ENCODE results near the gene THSD4. TPM values are rescaled to one million over a fixed set of nuclear protein-coding genes. Genes with fewer than 3 reads are reported as not detected.

Gene THSD4
- total and polyA plus RNA-seq, 2 of the 8 experiments (the other 6 are each of a cell fraction or from before 2014, with no cell fraction given), result 2.5 to 6.2 TPM

- Histone ChIP-seq H3K27me3 (replicated peaks in 1 of 4; ENCODE audit: control insufficient read depth in 3 of 4, extremely low read depth in 1 of 4, insufficient read depth in 3 of 4, low read length in 3 of 4) (no peaks in the 10 kb centered on the region), H3K4me3 (ENCODE audit: extremely low read depth in 1 of 4, insufficient read depth in 2 of 4, low read depth in 3 of 4, low read length in 4 of 4) (no peak overlapping the region), H2BK20ac (ENCODE audit: low read length) (no peak overlapping the region), H2AFZ (ENCODE audit: low read length) (no peak overlapping the region), H3K14ac (ENCODE audit: insufficient read length) (no peak overlapping the region), H3K36me3 (ENCODE audit: control insufficient read depth in 2 of 4, insufficient read depth in 4 of 4, low read length in 3 of 4) (no peaks in the 10 kb centered on the region), H3K18ac (ENCODE audit: extremely low read depth, low read length) (no peak overlapping the region), H3K27ac (ENCODE audit: low read depth, low read length) (no peak overlapping the region), H4K20me1 (replicated peaks in 1 of 2; ENCODE audit: control insufficient read depth in 1 of 2, insufficient read depth in 2 of 2, low read length in 2 of 2) (no peaks in the 10 kb centered on the region), H3K9me3 (ENCODE audit: insufficient read depth in 2 of 2, low read depth in 1 of 2, low read length in 1 of 2) (no peaks in the 10 kb centered on the region), H2AK5ac (ENCODE audit: low read depth, low read length) (no peak overlapping the region), H3K4me2 (ENCODE audit: insufficient read depth in 1 of 2, low read depth in 2 of 2, low read length in 2 of 2) (no peak overlapping the region), H3K4me1 (replicated peaks in 1 of 4; ENCODE audit: control insufficient read depth in 3 of 4, insufficient read depth in 4 of 4, low read length in 3 of 4) (no peaks in the 10 kb centered on the region; a peak in 1 of 7 replicates), H4K8ac (ENCODE audit: extremely low read depth, insufficient read depth, low read length) (no peak overlapping the region), H2BK15ac (ENCODE audit: low read length) (no peak overlapping the region), H3K23me2 (ENCODE audit: low read depth, low read length) (no peaks in the 10 kb centered on the region), H4K91ac (replicated peaks; ENCODE audit: insufficient read length, low read length) (no peak overlapping the region), H3K23ac (ENCODE audit: insufficient read length) (no peak overlapping the region), H3K9ac (replicated peaks in 1 of 4; ENCODE audit: extremely low read depth in 1 of 4, low read depth in 3 of 4, low read length in 3 of 4) (no peak overlapping the region), H3K79me2 (ENCODE audit: control insufficient read depth in 1 of 2, insufficient read depth in 2 of 2, low read length in 2 of 2) (no peaks in the 10 kb centered on the region), H2BK12ac (ENCODE audit: low read depth, low read length) (no peak overlapping the region), H2BK120ac (replicated peaks; ENCODE audit: low read depth, low read length) (no peak overlapping the region), H4K5ac (ENCODE audit: insufficient read length, low read depth, low read length) (no peak overlapping the region), H3K56ac (replicated peaks; ENCODE audit: insufficient read length, low read depth, low read length) (no peak overlapping the region), H3K79me1 (ENCODE audit: low read depth, low read length) (no peaks in the 10 kb centered on the region), H2BK5ac (ENCODE audit: low read depth, low read length) (no peak overlapping the region), H3K4ac (replicated peaks; ENCODE audit: insufficient read length, low read depth, low read length) (no peak overlapping the region)
- POLR2A ChIA-PET (ENCODE audit: partially characterized antibody), result interaction anchor here (0.6 kb wide), 1 partner anchor 181 kb away, joined by 4 read pairs; no protein-coding TSS in a partner anchor
- no peak for TF ChIP-seq ATF2 (IDR thresholded peaks at IDR 0.05; ENCODE audit: low read length)
- TF ChIP-seq EZH2 (IDR thresholded peaks at IDR 0.05; ENCODE audit: low read depth, low read length, severe bottlenecking), result no peak
- TF ChIP-seq JUN (IDR thresholded peaks at IDR 0.05; ENCODE audit: low read depth, low read length), result no peak
- no peak for TF ChIP-seq MAX (IDR thresholded peaks at IDR 0.05)
- TF ChIP-seq TAF7 (optimal IDR thresholded peaks at IDR 0.05; ENCODE audit: borderline replicate concordance, low read depth, low read length), result no peak
- TF ChIP-seq POLR2A (IDR thresholded peaks at IDR 0.05; ENCODE audit: control extremely low read depth in 1 of 2, low read depth in 2 of 2, low read length in 2 of 2), result no peak
- no peak for TF ChIP-seq CHD1 (IDR thresholded peaks at IDR 0.05; ENCODE audit: low read depth, low read length)
- no peak for TF ChIP-seq SRF (IDR thresholded peaks at IDR 0.05; ENCODE audit: low read depth, low read length)
- no peak for FAIRE-seq
- CTCF ChIA-PET (ENCODE audit: partially characterized antibody), result interaction anchor here (0.7 to 1.8 kb wide), 7 partner anchors 9 to 185 kb away, joined by 3 to 7 read pairs (median 3); no protein-coding TSS in a partner anchor
- DNase-seq (ENCODE audit: low read depth in 1 of 2, low spot score in 2 of 2), result no peak
- 83% methylated on average over 3 of the region's 3 CpGs; no CpG with 5 or more reads in 1 of the 2 experiments for WGBS, 2 experiments (ENCODE audit: extremely low coverage in 1 of 2, insufficient coverage in 1 of 2, insufficient read length in 1 of 2, insufficient replicate concordance in 2 of 2, low coverage in 1 of 2, low lambda C conversion rate in 2 of 2, missing lambda C conversion rate in 1 of 2)
Observed at GRCh38 chr15:71567173-71567572, 451.9 kb downstream of the THSD4 start.

Data from H1 (cell line).